ENCODE measurements around the gene TXNRD1. TPM values are rescaled to one million over a fixed set of nuclear protein-coding genes. Genes with fewer than 3 reads are reported as not detected.
"Not testable (repeated sequence)": the region's sequence is repeated elsewhere in the genome, so short reads cannot be mapped to it uniquely, and the experiment has no call there.

Gene TXNRD1
- 102 TPM for total RNA-seq

- no peak for DNase-seq
Observed at GRCh38 chr12:104215638-104216297, at the start of gene TXNRD1. TSS of gene TXNRD1 (plus strand) at chr12:104215779. CDS start at chr12:104215803, 24 bp downstream.

DNA sequence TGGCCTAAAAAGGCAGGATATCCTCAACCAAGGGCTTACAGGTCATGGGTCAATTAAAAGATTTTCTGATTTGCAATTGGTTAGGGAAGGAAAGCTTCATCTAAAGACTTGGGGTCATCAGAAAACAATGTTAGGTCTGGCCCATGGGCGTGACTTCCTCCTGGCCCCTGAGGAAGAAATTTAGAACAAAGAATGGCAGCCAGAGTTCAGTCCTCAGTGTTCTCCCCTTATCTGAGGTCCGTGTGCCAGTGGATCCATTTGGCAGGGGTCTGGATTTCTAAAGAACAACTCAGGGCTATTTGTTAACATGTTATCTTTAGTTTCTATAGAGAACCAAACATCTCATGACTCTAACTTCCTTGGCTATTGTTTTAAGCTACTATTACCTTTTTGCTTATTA, 49.8 kb upstream of the TXNRD1 start:
- DNase-seq: no peak

DNA sequence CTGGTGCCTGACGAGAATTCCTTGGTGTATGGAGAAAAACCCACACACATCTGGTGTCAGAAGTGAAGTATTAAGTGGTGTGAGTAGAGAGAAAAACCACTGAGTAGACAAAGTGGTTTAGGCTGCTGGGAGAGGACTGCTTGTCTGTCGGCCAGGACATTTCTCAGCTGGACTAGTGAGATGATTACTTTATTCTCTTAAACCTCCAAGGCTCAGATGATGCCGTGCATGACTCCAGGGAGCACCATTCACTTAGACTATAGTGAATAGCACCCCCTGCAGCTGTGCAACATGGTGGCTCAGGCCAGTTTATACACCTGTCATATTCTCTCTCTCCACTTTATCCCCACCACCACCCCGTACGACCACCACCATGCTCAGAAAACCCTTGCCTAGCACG, 49.1 kb upstream of the TXNRD1 start:
- DNase-seq: no peak

GRCh38 chr12:104167519-104168458, 47.8 kb upstream of the TXNRD1 start:
- DNase-seq: no peak

GRCh38 chr12:104168596-104168995, 47.0 kb upstream of the TXNRD1 start:
- DNase-seq: no peak

GRCh38 chr12:104171785-104172569, 43.6 kb upstream of the TXNRD1 start:
- DNase-seq: no peak

GRCh38 chr12:104172570-104172947, 43.0 kb upstream of the TXNRD1 start:
- no peak for DNase-seq

DNA sequence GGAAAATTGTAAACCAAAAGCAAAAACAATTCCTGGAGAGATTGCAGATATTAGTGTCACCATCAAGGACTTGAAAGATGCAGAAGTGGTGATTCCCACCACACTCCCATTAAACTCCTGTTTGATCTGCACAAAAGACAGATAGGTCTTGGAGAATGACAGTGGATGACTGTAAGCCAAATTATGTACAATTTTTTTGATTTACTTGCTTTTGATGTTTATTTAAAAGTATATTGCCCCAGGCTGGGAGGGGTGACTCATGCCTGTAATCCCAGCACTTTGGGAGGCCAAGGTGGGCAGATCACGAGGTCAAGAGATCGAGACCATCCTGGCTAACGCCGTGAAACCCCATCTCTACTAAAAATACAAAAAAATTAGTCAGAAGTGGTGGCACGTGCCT, 41.8 kb upstream of the TXNRD1 start:
- DNase-seq: not testable (repeated sequence)

DNA sequence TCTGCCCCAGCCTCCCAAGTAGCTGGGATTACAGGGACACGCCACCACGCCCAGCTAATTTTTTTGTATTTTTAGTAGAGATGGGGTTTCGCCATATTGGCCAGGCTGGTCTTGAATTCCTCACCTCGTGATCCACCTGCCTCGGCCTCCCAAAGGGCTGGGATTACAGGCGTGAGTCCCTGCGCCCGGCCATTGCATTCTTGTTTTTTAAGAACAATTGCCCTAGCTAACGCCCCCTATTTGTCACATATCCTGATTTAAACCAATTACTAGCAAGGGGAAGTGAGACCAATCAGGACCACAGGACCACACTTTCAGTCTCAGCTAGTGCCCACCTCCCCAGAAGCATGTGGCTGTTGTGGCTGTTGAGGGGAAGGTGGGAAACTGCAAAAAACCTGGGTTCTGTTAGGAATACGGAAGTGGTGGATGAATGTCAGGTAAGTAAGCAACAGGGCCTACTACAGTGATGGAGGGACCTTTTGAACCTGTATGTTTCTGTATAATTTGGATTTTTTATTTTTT, 39.8 kb upstream of the TXNRD1 start:
- DNase-seq: no peak

DNA sequence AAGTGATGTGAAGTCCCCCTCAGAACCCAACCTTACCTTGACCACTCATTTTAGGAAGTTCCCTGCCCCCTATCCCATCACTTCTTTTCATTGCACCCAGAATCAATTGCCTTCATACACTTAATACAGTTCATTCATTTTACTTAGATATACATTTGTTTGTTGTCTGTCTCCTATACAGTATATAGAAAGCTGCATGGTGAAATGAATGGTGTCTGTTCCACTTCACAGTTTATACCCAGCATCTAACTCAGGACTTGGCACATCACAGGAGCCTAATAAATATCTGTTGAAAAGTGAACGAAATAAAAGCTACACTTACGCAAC, 38.3 kb upstream of the TXNRD1 start:
- no peak for DNase-seq

DNA sequence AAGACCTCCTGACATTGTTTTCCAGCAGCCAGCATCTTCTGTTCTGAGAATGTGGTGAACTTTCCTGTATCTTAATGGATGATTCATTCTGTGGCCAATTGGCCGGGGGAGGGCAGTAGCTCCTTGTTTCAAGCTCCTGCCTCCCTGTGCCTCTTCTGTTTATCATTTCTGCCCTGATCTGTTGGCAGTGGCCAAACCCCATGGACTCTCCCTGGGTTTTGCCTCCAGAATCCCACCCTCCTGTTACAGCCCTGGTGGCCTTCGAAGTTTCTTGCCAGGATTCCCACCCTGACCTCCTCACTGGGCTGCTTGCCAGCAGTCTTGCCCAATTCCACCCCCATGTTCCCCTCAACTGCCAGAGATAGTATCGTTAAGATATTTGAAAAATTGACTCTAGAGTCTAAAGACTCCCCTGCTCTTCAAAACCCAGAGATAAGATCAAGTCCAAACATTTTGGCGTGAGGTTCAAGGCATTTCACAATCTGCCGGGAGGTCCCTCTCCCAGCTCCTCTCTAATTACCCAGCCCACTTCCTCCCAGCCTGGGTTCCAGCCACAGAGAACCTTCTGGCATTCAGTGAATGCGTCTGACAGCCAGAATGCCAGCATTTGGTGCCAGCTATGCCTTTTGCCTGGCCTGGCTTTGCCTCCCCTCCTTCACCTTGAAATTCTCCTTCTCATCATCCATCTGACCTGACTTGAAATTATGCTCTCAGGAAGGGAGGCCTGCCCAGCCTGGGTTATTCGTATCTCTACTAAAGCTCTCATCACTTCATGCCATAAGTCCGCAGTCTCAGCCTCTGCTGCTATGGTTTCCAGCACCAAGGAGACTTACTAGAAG, 37.7 kb upstream of the TXNRD1 start:
- DNase-seq: no peak

- no peak for DNase-seq
Observed at GRCh38 chr12:104180374-104180773, 35.2 kb upstream of the TXNRD1 start.

DNA sequence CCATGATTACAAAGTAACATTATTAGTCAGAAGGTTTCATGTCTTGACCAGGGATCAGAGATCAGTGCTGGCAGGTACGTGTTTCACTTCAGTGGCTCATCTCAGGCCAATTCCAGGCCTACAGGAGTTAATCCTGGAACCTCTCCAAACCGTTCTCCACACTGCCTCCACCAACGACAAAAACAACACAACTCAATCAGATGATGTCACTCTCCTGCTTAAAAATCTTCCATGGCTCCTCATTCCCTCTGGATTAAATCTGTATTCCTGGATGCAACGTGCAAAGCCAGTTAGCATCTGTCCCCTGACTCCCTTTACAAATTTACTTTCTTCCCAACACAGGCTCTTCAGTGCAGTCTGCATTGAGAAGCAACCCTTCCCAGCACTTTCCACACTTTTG, 34.3 kb upstream of the TXNRD1 start:
- no peak for DNase-seq

DNA sequence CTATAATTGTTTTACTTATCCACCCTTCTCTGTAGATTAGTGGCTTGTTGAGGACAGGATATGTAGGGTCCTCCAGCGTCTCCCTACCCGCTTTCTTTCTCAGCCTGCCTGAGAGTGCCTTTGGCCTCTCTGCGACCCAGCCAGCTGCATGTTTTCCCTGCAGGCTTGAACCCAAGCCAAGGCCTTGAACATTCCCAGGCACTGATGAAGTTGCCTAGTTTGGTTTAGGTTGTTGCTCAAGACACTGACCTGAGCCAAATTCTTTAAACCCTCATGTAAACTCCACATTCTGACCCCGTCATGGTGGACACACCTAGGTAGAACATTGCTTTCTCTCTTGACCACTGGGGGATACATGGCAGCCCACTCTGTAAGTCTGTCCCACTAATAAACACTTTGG, 33.4 kb upstream of the TXNRD1 start:
- DNase-seq: no peak

GRCh38 chr12:104182621-104183378, 32.8 kb upstream of the TXNRD1 start:
- no peak for DNase-seq

- no peak for DNase-seq
Observed at GRCh38 chr12:104183443-104183842, 32.1 kb upstream of the TXNRD1 start.

- DNase-seq: no peak
Observed at GRCh38 chr12:104187446-104188155, 28.0 kb upstream of the TXNRD1 start.

GRCh38 chr12:104188534-104188933, 27.0 kb upstream of the TXNRD1 start:
- no peak for DNase-seq

GRCh38 chr12:104189915-104190555, 25.5 kb upstream of the TXNRD1 start:
- no peak for DNase-seq

DNA sequence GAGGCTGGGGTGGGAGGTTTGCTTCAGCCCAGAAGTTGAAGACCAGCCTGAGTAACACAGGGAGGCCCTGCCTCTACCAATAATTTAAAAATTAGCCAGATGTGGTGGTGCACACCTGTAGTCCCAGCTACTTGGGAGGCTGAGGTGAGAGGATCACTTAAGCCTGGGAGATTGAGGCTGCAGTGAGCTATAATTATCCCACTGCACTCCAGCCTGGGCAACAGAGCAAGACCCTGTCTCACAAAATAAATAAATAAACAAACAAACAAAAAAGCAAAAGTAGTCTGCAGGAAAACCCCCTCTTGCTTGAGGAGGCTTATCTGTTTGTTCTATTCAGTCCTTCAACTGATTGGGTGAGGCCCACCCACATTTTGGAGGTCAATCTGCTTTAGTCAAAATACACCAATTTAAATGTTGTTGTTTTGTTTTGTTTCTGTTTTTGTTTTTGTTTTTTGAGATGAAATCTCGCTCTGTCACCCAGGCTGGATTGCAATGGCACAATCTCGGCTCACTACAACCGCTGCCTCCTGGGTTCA, 24.9 kb upstream of the TXNRD1 start:
- DNase-seq: no peak

Data from occipital lobe (tissue), 2 donors.